Measurements from ENCODE around the gene ZNF511. TPM values are rescaled to one million over a fixed set of nuclear protein-coding genes. Genes with fewer than 3 reads are reported as not detected.

Gene ZNF511
- total and polyA plus RNA-seq, 2 experiments from 2014 or later = 12.6 to 59.5 TPM

DNA sequence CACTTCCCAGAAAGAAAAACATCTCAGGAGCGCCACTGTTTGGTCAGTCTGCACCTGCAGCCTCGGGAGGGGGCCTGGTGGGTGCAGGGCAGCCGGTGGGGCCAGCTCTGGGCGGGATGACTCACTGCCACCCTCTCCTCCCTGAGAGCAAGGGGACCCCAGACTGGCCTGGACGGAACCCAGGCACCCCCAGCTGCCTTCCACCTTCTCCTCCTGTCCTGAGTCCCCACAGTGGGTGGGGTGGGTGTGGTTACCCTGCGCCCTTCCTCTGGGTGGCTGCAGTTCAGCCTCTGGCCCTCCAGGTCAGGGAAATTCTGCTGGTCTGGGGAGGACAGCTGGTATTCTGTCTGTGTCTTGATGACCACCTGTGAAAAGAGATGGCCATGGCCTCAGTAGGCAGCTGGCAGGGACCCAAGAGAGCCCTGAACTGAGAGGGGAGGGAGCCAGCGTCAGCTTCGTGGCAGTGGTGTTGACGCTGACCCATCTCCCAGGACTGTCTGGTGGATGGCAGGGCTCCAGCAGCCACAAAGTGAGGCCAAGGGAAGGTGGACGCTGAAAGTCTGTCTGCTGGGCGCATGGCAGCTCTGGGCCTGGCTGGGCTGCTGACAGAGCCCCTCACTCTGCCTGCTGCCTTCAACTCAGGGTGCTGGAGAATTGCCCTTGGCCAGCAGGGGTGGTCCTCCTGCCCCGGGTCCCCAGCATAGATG is 19.1 kb downstream of the ZNF511 start:
- Histone ChIP-seq H3K9ac (no peak overlapping the region), H4K20me1 (ENCODE audit: insufficient read depth) (no peaks in the 10 kb centered on the region), H3K36me3 (ENCODE audit: low read depth) (no peaks in the 10 kb centered on the region), H3K27me3 (replicated peaks; ENCODE audit: insufficient read depth) (peaks cover 51% of the 10 kb centered on the region), H3K4me1 (ENCODE audit: insufficient read depth) (peaks cover 5% of the 10 kb centered on the region; the same call in 1 of the 2 replicates), H3K27ac (no peak overlapping the region), H3F3A (ENCODE audit: insufficient read depth) (peaks cover 3% of the 10 kb centered on the region; the same call in 1 of the 2 replicates), H3K4me3 (no peak overlapping the region), H3K9me3 (ENCODE audit: low read depth) (no peaks in the 10 kb centered on the region), H3K4me2 (ENCODE audit: unreplicated experiment) (no peak overlapping the region), H3K79me2 (ENCODE audit: insufficient read depth) (no peaks in the 10 kb centered on the region), H2AFZ (no peak overlapping the region), H3K9me2 (ENCODE audit: insufficient read depth) (no peaks in the 10 kb centered on the region)
- DNase-seq = no peak
- in situ Hi-C loops (cut with MboI) = no loop called here
- TF ChIP-seq EZH2 (IDR thresholded peaks at IDR 0.05; ENCODE audit: insufficient read depth, poor library complexity, severe bottlenecking) (no peak), EZH2phosphoT487 (IDR thresholded peaks at IDR 0.05; ENCODE audit: insufficient read depth, low read depth) (no peak)
- WGBS, 2 experiments (ENCODE audit: low coverage in 1 of 2, low lambda C conversion rate in 2 of 2, missing lambda C conversion rate in 2 of 2) = 40 to 47% methylated on average over 10 to 12 of the region's 12 CpGs

DNA sequence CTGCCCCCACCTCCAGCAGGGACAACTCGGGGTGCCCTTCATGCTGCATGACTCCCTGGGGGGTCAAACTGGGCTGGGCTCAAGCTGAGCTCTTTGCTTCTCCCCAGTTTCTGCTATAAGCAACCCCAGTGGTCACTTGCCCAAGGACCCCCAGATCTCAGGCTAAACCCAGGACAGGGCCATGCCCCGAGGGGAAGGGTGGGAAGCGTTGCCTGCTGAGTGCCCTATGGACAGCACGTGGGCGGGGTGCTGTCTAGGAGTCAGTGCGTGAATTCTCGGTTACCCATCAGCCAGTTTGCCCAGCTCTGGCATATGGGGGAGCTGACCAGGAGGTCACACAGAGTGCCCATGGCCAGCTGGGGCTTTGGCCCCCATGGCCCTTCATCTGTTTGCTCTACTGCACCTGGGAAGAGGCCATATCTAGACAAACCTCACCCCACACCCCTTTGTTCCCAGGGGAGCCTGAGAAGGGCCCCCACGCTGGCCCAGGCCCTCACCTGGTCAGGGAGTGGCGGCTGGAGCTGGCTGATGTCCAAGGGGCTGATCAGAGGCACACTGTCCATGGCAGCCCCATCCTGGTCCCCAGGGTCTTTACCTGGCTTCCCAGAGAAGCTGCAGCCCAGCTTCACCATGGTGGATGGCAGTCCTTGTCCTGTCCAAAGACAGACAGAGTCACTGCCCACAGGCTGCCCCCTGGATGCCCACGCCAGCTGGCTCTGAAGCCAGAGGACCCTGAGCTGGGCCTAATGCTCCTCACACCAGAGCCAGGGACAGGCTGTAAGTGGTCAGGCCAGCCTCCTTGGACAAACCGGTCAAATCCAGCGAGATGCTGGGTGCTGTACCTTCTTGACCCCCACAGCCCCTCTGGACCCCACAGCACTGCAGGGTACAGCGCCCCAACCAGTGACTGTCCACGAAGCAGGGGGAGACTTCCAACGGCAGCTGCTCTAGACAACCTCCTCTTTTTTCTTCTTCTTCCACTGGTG is 19.9 kb downstream of the ZNF511 start:
- H3K4me1 ChIP-seq (ENCODE audit: insufficient read depth) = peaks cover 5% of the 10 kb centered on the region; the same call in 1 of the 2 replicates
- H4K20me1 ChIP-seq (ENCODE audit: insufficient read depth) = no peaks in the 10 kb centered on the region
- H3K4me2 ChIP-seq (ENCODE audit: unreplicated experiment) = no peak overlapping the region
- H3K36me3 ChIP-seq (ENCODE audit: low read depth) = no peaks in the 10 kb centered on the region
- H3K9me3 ChIP-seq (ENCODE audit: low read depth) = no peaks in the 10 kb centered on the region
- in situ Hi-C loops (cut with MboI) = no loop called here
- H3K4me3 ChIP-seq = no peak overlapping the region
- 63 to 69% methylated on average over 15 of the region's 15 CpGs for WGBS, 2 experiments (ENCODE audit: low coverage in 1 of 2, low lambda C conversion rate in 2 of 2, missing lambda C conversion rate in 2 of 2)
- no peaks in the 10 kb centered on the region for H3K79me2 ChIP-seq (ENCODE audit: insufficient read depth)
- no peaks in the 10 kb centered on the region for H3K9me2 ChIP-seq (ENCODE audit: insufficient read depth)
- DNase-seq = no peak
- H2AFZ ChIP-seq = no peak overlapping the region
- H3K27ac ChIP-seq = no peak overlapping the region
- peaks cover 3% of the 10 kb centered on the region; the same call in 1 of the 2 replicates for H3F3A ChIP-seq (ENCODE audit: insufficient read depth)
- peaks cover 53% of the 10 kb centered on the region for H3K27me3 ChIP-seq (replicated peaks; ENCODE audit: insufficient read depth)
- TF ChIP-seq EZH2 (IDR thresholded peaks at IDR 0.05; ENCODE audit: insufficient read depth, poor library complexity, severe bottlenecking) (no peak), EZH2phosphoT487 (IDR thresholded peaks at IDR 0.05; ENCODE audit: insufficient read depth, low read depth) (no peak)
- no peak overlapping the region for H3K9ac ChIP-seq

- TF ChIP-seq EZH2phosphoT487 (IDR thresholded peaks at IDR 0.05; ENCODE audit: insufficient read depth, low read depth) = no peak
- no peak for TF ChIP-seq EZH2 (IDR thresholded peaks at IDR 0.05; ENCODE audit: insufficient read depth, poor library complexity, severe bottlenecking)
- 8% methylated on average over 36 to 37 of the region's 37 CpGs for WGBS, 2 experiments (ENCODE audit: low coverage in 1 of 2, low lambda C conversion rate in 2 of 2, missing lambda C conversion rate in 2 of 2)
These were observed 20.9 kb downstream of the ZNF511 start for GRCh38 chr10:133329491-133330202.

More at GRCh38 chr10:133329491-133330202, 20.9 kb downstream of the ZNF511 start:
- Histone ChIP-seq H3K79me2 (ENCODE audit: insufficient read depth) (no peaks in the 10 kb centered on the region), H3K4me2 (ENCODE audit: unreplicated experiment) (peak overlapping the region; percentile 99), H3F3A (ENCODE audit: insufficient read depth) (peaks cover 3% of the 10 kb centered on the region; the same call in 1 of the 2 replicates), H3K9ac (0 out of 2 replicates have a peak overlapping the region, but pooled peaks have one; percentile 52), H3K4me1 (ENCODE audit: insufficient read depth) (peaks cover 5% of the 10 kb centered on the region; the same call in 1 of the 2 replicates), H3K27ac (no peak overlapping the region), H2AFZ (peak overlapping the region; percentile 87), H3K4me3 (peak overlapping the region; percentile 76), H3K27me3 (replicated peaks; ENCODE audit: insufficient read depth) (peaks cover 55% of the 10 kb centered on the region), H3K9me2 (ENCODE audit: insufficient read depth) (no peaks in the 10 kb centered on the region), H3K9me3 (ENCODE audit: low read depth) (no peaks in the 10 kb centered on the region), H4K20me1 (ENCODE audit: insufficient read depth) (no peaks in the 10 kb centered on the region), H3K36me3 (ENCODE audit: low read depth) (no peaks in the 10 kb centered on the region)
- DNase-seq = peak; percentile 92
- in situ Hi-C loops (cut with MboI) = no loop called here

Measured in GM23248 (cell line).